Measurements from ENCODE around the gene EGLN1.

The EGLN1 gene

GRCh38 chr1:231408528-231409094 lies 13.5 kb downstream of the EGLN1 start:
- CTCF ChIA-PET: no interaction called here
- POLR2A ChIA-PET (ENCODE audit: low non-redundant PET): no interaction called here
- no peak for DNase-seq (ENCODE audit: low spot score)
- TF ChIP-seq CTCF (conservative IDR thresholded peaks at IDR 0.05; ENCODE audit: low read depth): no peak
- no peak overlapping the region for H3K27ac ChIP-seq

- ChIA-PET POLR2A (ENCODE audit: low non-redundant PET) (no interaction called here), CTCF (no interaction called here)
- DNase-seq (ENCODE audit: low spot score): peak; percentile 48
- no peak overlapping the region for H3K27ac ChIP-seq
- TF ChIP-seq CTCF (conservative IDR thresholded peaks at IDR 0.05; ENCODE audit: low read depth): no peak
Observed at GRCh38 chr1:231407547-231408396, 14.3 kb downstream of the EGLN1 start.

GRCh38 chr1:231407049-231407448 lies 15.0 kb downstream of the EGLN1 start:
- DNase-seq (ENCODE audit: low spot score): no peak
- no peak for TF ChIP-seq CTCF (conservative IDR thresholded peaks at IDR 0.05; ENCODE audit: low read depth)
- POLR2A ChIA-PET (ENCODE audit: low non-redundant PET): no interaction called here
- H3K27ac ChIP-seq: no peak overlapping the region
- CTCF ChIA-PET: no interaction called here

- TF ChIP-seq CTCF (conservative IDR thresholded peaks at IDR 0.05; ENCODE audit: low read depth): no peak
- CTCF ChIA-PET: interaction anchor here (0.6 kb wide), 1 partner anchor 18 kb away, joined by 3 read pairs; no protein-coding TSS in a partner anchor
- no peak overlapping the region for H3K27ac ChIP-seq
- POLR2A ChIA-PET (ENCODE audit: low non-redundant PET): no interaction called here
- DNase-seq (ENCODE audit: low spot score): no peak
Observed at GRCh38 chr1:231404318-231404717, 17.8 kb downstream of the EGLN1 start.

GRCh38 chr1:231401478-231401877 lies 20.6 kb downstream of the EGLN1 start:
- TF ChIP-seq CTCF (conservative IDR thresholded peaks at IDR 0.05; ENCODE audit: low read depth): no peak
- ChIA-PET CTCF (no interaction called here), POLR2A (ENCODE audit: low non-redundant PET) (no interaction called here)
- DNase-seq (ENCODE audit: low spot score): no peak
- no peak overlapping the region for H3K27ac ChIP-seq

GRCh38 chr1:231397886-231398671 lies 24.0 kb downstream of the EGLN1 start:
- ChIA-PET CTCF (interaction anchor here (0.7 kb wide), 1 partner anchor 167 kb away, joined by 7 read pairs; no protein-coding TSS in a partner anchor), POLR2A (ENCODE audit: low non-redundant PET) (no interaction called here)
- H3K27ac ChIP-seq: no peak overlapping the region
- TF ChIP-seq CTCF (conservative IDR thresholded peaks at IDR 0.05; ENCODE audit: low read depth): no peak
- no peak for DNase-seq (ENCODE audit: low spot score)

Data from RWPE1 (cell line).